Measurements from ENCODE around the gene MTA1. TPM values are rescaled to one million over a fixed set of nuclear protein-coding genes. Genes with fewer than 3 reads are reported as not detected.

MTA1 gene
- 32.2 and 49.5 TPM in 2 replicates for total RNA-seq

GRCh38 chr14:105419195-105420091 lies at the start of gene MTA1:
Gene MTA1 (plus strand): TSS chr14:105419827. CDS start chr14:105420036, 209 bp downstream.

GRCh38 chr14:105398044-105398725 lies 21.4 kb upstream of the MTA1 start, which contains the start of gene TEX22:
Gene TEX22 (plus strand): TSS chr14:105398538. CDS start chr14:105399341, 803 bp downstream.

GRCh38 chr14:105474483-105475268 lies 55.0 kb downstream of the MTA1 start, which contains the start of gene CRIP2:
Gene CRIP2 (plus strand): TSS chr14:105474821. CDS start chr14:105474863, 42 bp downstream.

GRCh38 chr14:105486163-105486973 lies 66.7 kb downstream of the MTA1 start, which contains the start of gene CRIP1:
Gene CRIP1 (plus strand): TSS chr14:105486886. CDS start chr14:105487260, 374 bp downstream.

GRCh38 chr14:105490572-105491365 lies 71.1 kb downstream of the MTA1 start, which contains the start of gene TEDC1:
Gene TEDC1 (plus strand): TSS chr14:105491246. CDS start chr14:105491376, 130 bp downstream.

Other genes with a start within 250 kb of the MTA1 start
- gene NUDT14, start 238.5 kb upstream of the MTA1 start, total RNA-seq, result 5.7 and 9.6 TPM in 2 replicates
- 48.7 and 53.6 TPM in 2 replicates for gene BTBD6, start 171.3 kb upstream of the MTA1 start, total RNA-seq
- 32.7 and 40.8 TPM in 2 replicates for gene BRF1, start 118.8 kb upstream of the MTA1 start, total RNA-seq
- 35.2 and 61.7 TPM in 2 replicates for gene PACS2, start 105.1 kb upstream of the MTA1 start, total RNA-seq
- gene TEX22, start 21.3 kb upstream of the MTA1 start, total RNA-seq, result 0.18 TPM in 1 of 2 replicates, not detected in the other
- 242 and 285 TPM in 2 replicates for gene CRIP2, start 55.0 kb downstream of the MTA1 start, total RNA-seq
- 2.9 and 18.4 TPM in 2 replicates for gene CRIP1, start 67.1 kb downstream of the MTA1 start, total RNA-seq
- gene TEDC1, start 71.4 kb downstream of the MTA1 start, total RNA-seq, result 7.6 and 7.9 TPM in 2 replicates
- 6.2 and 9.4 TPM in 2 replicates for gene TMEM121, start 106.8 kb downstream of the MTA1 start, total RNA-seq